ENCODE data around the gene RASAL3.

DNA sequence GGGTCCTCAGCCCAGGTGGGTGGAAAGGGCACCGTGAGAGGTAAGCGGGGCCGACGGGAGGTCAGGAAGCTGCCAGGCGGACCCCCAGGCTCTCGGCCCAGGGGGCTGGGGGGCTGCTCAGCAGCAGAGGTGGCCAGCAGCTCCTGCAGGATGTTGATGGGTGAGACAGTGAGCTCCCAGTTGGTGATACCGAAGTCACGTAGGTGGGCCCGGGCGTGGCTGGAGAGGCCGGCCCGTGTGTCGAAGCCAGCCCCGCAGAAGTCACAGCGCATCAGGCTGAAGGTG is 27.6 kb downstream of the RASAL3 start:
- TF ChIP-seq EZH2 (IDR thresholded peaks at IDR 0.05; ENCODE audit: insufficient read depth, low read length) = no peak
- TF ChIP-seq, protein P1, sequence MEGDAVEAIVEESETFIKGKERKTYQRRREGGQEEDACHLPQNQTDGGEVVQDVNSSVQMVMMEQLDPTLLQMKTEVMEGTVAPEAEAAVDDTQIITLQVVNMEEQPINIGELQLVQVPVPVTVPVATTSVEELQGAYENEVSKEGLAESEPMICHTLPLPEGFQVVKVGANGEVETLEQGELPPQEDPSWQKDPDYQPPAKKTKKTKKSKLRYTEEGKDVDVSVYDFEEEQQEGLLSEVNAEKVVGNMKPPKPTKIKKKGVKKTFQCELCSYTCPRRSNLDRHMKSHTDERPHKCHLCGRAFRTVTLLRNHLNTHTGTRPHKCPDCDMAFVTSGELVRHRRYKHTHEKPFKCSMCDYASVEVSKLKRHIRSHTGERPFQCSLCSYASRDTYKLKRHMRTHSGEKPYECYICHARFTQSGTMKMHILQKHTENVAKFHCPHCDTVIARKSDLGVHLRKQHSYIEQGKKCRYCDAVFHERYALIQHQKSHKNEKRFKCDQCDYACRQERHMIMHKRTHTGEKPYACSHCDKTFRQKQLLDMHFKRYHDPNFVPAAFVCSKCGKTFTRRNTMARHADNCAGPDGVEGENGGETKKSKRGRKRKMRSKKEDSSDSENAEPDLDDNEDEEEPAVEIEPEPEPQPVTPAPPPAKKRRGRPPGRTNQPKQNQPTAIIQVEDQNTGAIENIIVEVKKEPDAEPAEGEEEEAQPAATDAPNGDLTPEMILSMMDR (IDR thresholded peaks at IDR 0.05; ENCODE audit: insufficient read depth, low read depth, low read length) = no peak
